ENCODE data around the gene RALGPS2. TPM values are rescaled to one million over a fixed set of nuclear protein-coding genes. Genes with fewer than 3 reads are reported as not detected.

The RALGPS2 gene
- total RNA-seq, 1 donor from 2014 or later = 78.7 TPM

GRCh38 chr1:178849918-178850317 lies 124.9 kb downstream of the RALGPS2 start:
- Mint-ChIP-seq H3K27ac (no peak overlapping the region), H3K4me3 (no peak overlapping the region), H3K9me3 (no peaks in the 10 kb centered on the region), H3K36me3 (peaks cover 2% of the 10 kb centered on the region), H3K4me1 (no peaks in the 10 kb centered on the region), H3K27me3 (ENCODE audit: insufficient read depth, low read depth) (no peaks in the 10 kb centered on the region)
- Histone ChIP-seq H3K79me2 (ENCODE audit: low read depth) (no peaks in the 10 kb centered on the region), H3K27ac (no peak overlapping the region), H3K4me2 (no peak overlapping the region), H3K9ac (no peak overlapping the region), H3K4me1 (no peaks in the 10 kb centered on the region), H3K4me3 (no peak overlapping the region), H3K27me3 (no peaks in the 10 kb centered on the region), H2AFZ (replicated peaks) (no peak overlapping the region), H3K36me3 (peaks cover 4% of the 10 kb centered on the region), H3K9me3 (ENCODE audit: low read depth) (no peaks in the 10 kb centered on the region), H3F3A (ENCODE audit: low read depth) (no peaks in the 10 kb centered on the region), H4K20me1 (ENCODE audit: low read depth) (no peaks in the 10 kb centered on the region)
- DNase-seq (ENCODE audit: low spot score) = no peak
- no peak for TF ChIP-seq EZH2phosphoT487 (IDR thresholded peaks at IDR 0.05)
- TF ChIP-seq CTCF (IDR thresholded peaks at IDR 0.05) = no peak
- no peak for TF ChIP-seq EZH2 (IDR thresholded peaks at IDR 0.05)

GRCh38 chr1:178857126-178857525 lies 132.1 kb downstream of the RALGPS2 start:
- Mint-ChIP-seq H3K9me3 (no peaks in the 10 kb centered on the region), H3K27me3 (ENCODE audit: insufficient read depth, low read depth) (no peaks in the 10 kb centered on the region), H3K27ac (no peak overlapping the region), H3K4me3 (no peak overlapping the region), H3K36me3 (peaks cover 6% of the 10 kb centered on the region), H3K4me1 (no peaks in the 10 kb centered on the region)
- H4K20me1 ChIP-seq (ENCODE audit: low read depth) = no peaks in the 10 kb centered on the region
- H3K4me2 ChIP-seq = no peak overlapping the region
- H2AFZ ChIP-seq (replicated peaks) = no peak overlapping the region
- H3F3A ChIP-seq (ENCODE audit: low read depth) = no peaks in the 10 kb centered on the region
- TF ChIP-seq EZH2phosphoT487 (IDR thresholded peaks at IDR 0.05) = no peak
- TF ChIP-seq CTCF (IDR thresholded peaks at IDR 0.05) = no peak
- TF ChIP-seq EZH2 (IDR thresholded peaks at IDR 0.05) = no peak
- H3K27me3 ChIP-seq = no peaks in the 10 kb centered on the region
- no peak overlapping the region for H3K4me3 ChIP-seq
- no peaks in the 10 kb centered on the region for H3K9me3 ChIP-seq (ENCODE audit: low read depth)
- no peaks in the 10 kb centered on the region for H3K36me3 ChIP-seq
- DNase-seq (ENCODE audit: low spot score) = no peak
- no peaks in the 10 kb centered on the region for H3K4me1 ChIP-seq
- no peak overlapping the region for H3K9ac ChIP-seq
- H3K27ac ChIP-seq = no peak overlapping the region
- no peaks in the 10 kb centered on the region for H3K79me2 ChIP-seq (ENCODE audit: low read depth)

GRCh38 chr1:178862416-178862815 lies 137.4 kb downstream of the RALGPS2 start:
- H3K9me3 Mint-ChIP-seq = no peaks in the 10 kb centered on the region

More at GRCh38 chr1:178862416-178862815, 137.4 kb downstream of the RALGPS2 start:
- H3K36me3 ChIP-seq = no peaks in the 10 kb centered on the region
- no peak overlapping the region for H3K4me3 ChIP-seq
- no peak for DNase-seq (ENCODE audit: low spot score)
- no peaks in the 10 kb centered on the region for H3K4me1 ChIP-seq
- H3K27ac Mint-ChIP-seq = no peak overlapping the region
- H3K27me3 ChIP-seq = no peaks in the 10 kb centered on the region
- H4K20me1 ChIP-seq (ENCODE audit: low read depth) = no peaks in the 10 kb centered on the region
- H3K79me2 ChIP-seq (ENCODE audit: low read depth) = no peaks in the 10 kb centered on the region
- H3K9me3 ChIP-seq (ENCODE audit: low read depth) = no peaks in the 10 kb centered on the region
- no peaks in the 10 kb centered on the region for H3F3A ChIP-seq (ENCODE audit: low read depth)
- no peak overlapping the region for H3K4me2 ChIP-seq
- no peak overlapping the region for H2AFZ ChIP-seq (replicated peaks)
- H3K36me3 Mint-ChIP-seq = peaks cover 8% of the 10 kb centered on the region
- H3K9ac ChIP-seq = no peak overlapping the region
- H3K4me3 Mint-ChIP-seq = no peak overlapping the region
- H3K4me1 Mint-ChIP-seq = no peaks in the 10 kb centered on the region
- H3K27me3 Mint-ChIP-seq (ENCODE audit: insufficient read depth, low read depth) = no peaks in the 10 kb centered on the region
- H3K27ac ChIP-seq = no peak overlapping the region
- no peak for TF ChIP-seq CTCF (IDR thresholded peaks at IDR 0.05)
- TF ChIP-seq EZH2 (IDR thresholded peaks at IDR 0.05) = no peak
- TF ChIP-seq EZH2phosphoT487 (IDR thresholded peaks at IDR 0.05) = no peak

Data from neural progenitor cell (in vitro differentiated cells).